IMR-90 (cell line): ENCODE results near the gene H6PD. TPM values are rescaled to one million over a fixed set of nuclear protein-coding genes. Genes with fewer than 3 reads are reported as not detected.

Experiments used
- ATAC-seq: fragments of 200-7000 bp; cut with Tn5 transposase; 2 replicates; pipeline ENCODE4 v1.9.1; 2020; ENCODE audit warnings: low read depth, mild to moderate bottlenecking, moderate library complexity
- BruUV-seq: library from RNA; stranded (reverse); fragments of 400-500 nt; replicated peaks from 2 replicates; lab custom pipeline; 2021; lab: Mats Ljungman, UMichigan
- CTCF ChIA-PET: fragments of 300-600 bp; formaldehyde crosslinking; extraction: SDS; loops from one replicate; lab custom pipeline; 2021; ENCODE audit warnings: antibody characterized with exemption; lab: Yijun Ruan, JAX
- POLR2A ChIA-PET: fragments of 300-600 bp; sonication (Branson Sonifier 250); formaldehyde crosslinking; loops from one replicate; lab custom pipeline; 2022; ENCODE audit warnings: antibody characterized with exemption; ENCODE audit not compliant: unreplicated experiment; lab: Charles Lee
- DNase-seq: peaks from one replicate; pipeline ENCODE4 v3.0.0; 2013
- H2AFZ ChIP-seq: replicated peaks from 2 replicates; pipeline ENCODE3; 2013; ENCODE audit warnings: low read length, mild to moderate bottlenecking; ENCODE audit not compliant: poor library complexity
- H2AK5ac ChIP-seq: 2 replicates; pipeline ENCODE4 v1.6.1; 2013; ENCODE audit warnings: low read depth, low read length, inconsistent platforms
- H2AK9ac ChIP-seq: replicated peaks from 2 replicates; pipeline ENCODE3; 2013; ENCODE audit warnings: mild to moderate bottlenecking, low read depth, low read length, moderate library complexity; ENCODE audit not compliant: poor library complexity
- H2BK120ac ChIP-seq: 2 replicates; pipeline ENCODE4 v1.6.1; 2013; ENCODE audit warnings: low read depth, low read length, inconsistent platforms
- H2BK15ac ChIP-seq: 3 replicates; pipeline ENCODE4 v1.6.1; 2013; ENCODE audit warnings: low read depth, low read length, inconsistent platforms
- H2BK20ac ChIP-seq: 2 replicates; pipeline ENCODE4 v1.6.1; 2013; ENCODE audit warnings: low read depth, mild to moderate bottlenecking, inconsistent platforms, low read length, moderate library complexity
- H2BK5ac ChIP-seq: 2 replicates; pipeline ENCODE4 v1.6.1; 2013; ENCODE audit warnings: mild to moderate bottlenecking, low read depth, low read length, inconsistent platforms; ENCODE audit not compliant: poor library complexity, severe bottlenecking
- H3K14ac ChIP-seq: replicated peaks from 2 replicates; pipeline ENCODE4 v1.6.1; 2013; ENCODE audit warnings: low read depth, low read length, inconsistent platforms
- H3K18ac ChIP-seq: 2 replicates; pipeline ENCODE4 v1.6.1; 2013; ENCODE audit warnings: low read depth, low read length, control low read depth
- H3K23ac ChIP-seq: 2 replicates; pipeline ENCODE4 v1.6.1; 2013; ENCODE audit warnings: low read depth, low read length, inconsistent platforms
- H3K27ac ChIP-seq: 2 replicates; pipeline ENCODE4 v1.5.1; 2013; ENCODE audit warnings: mild to moderate bottlenecking, control low read depth, low read length; ENCODE audit not compliant: insufficient read depth
- H3K27me3 ChIP-seq: 2 replicates; pipeline ENCODE4 v1.6.1; 2013; ENCODE audit warnings: low read length; ENCODE audit not compliant: control insufficient read depth, insufficient read depth
- H3K36me3 ChIP-seq: 2 replicates; pipeline ENCODE4 v1.6.1; 2013; ENCODE audit warnings: low read length, mixed read lengths; ENCODE audit not compliant: control insufficient read depth, insufficient read depth
- H3K4ac ChIP-seq: 2 replicates; pipeline ENCODE4 v1.6.1; 2013; ENCODE audit warnings: low read depth, low read length, inconsistent platforms
- H3K4me1 ChIP-seq: 2 replicates; pipeline ENCODE4 v1.6.1; 2013; ENCODE audit warnings: low read length, mixed read lengths; ENCODE audit not compliant: control insufficient read depth, insufficient read depth
- H3K4me2 ChIP-seq: 2 replicates; pipeline ENCODE4 v1.6.1; 2013; ENCODE audit warnings: low read depth, mild to moderate bottlenecking, control low read depth, low read length, moderate library complexity
- H3K4me3 ChIP-seq: 2 replicates; pipeline ENCODE4 v1.5.1; 2013; ENCODE audit warnings: low read depth, mild to moderate bottlenecking, control low read depth, low read length, moderate library complexity; ENCODE audit not compliant: insufficient read depth
- H3K56ac ChIP-seq: 2 replicates; pipeline ENCODE4 v1.6.1; 2013; ENCODE audit warnings: low read length, inconsistent platforms; ENCODE audit not compliant: insufficient read depth; ENCODE audit errors: extremely low read depth
- H3K79me1 ChIP-seq, 2 experiments: 2 replicates each; pipeline ENCODE4 v1.6.1; 2013; ENCODE audit warnings: low read length in 2 of 2, inconsistent platforms in 1 of 2, low read depth in 1 of 2
- H3K9ac ChIP-seq: 2 replicates; pipeline ENCODE4 v1.6.1; 2013; ENCODE audit warnings: low read depth, low read length, control low read depth
- H3K9me1 ChIP-seq: 2 replicates; pipeline ENCODE4 v1.6.1; 2013; ENCODE audit warnings: low read length, inconsistent platforms; ENCODE audit not compliant: insufficient read depth
- H3K9me3 ChIP-seq: 2 replicates; pipeline ENCODE4 v1.6.1; 2013; ENCODE audit warnings: low read length; ENCODE audit not compliant: control insufficient read depth, insufficient read depth
- H4K20me1 ChIP-seq: 2 replicates; pipeline ENCODE4 v1.6.1; 2013; ENCODE audit warnings: low read length, inconsistent platforms; ENCODE audit not compliant: insufficient read depth
- H4K5ac ChIP-seq: 2 replicates; pipeline ENCODE4 v1.6.1; 2013; ENCODE audit warnings: mild to moderate bottlenecking, low read depth, low read length, control low read depth
- H4K8ac ChIP-seq, 2 experiments: 2 replicates each; pipeline ENCODE4 v1.6.1; 2013; ENCODE audit warnings: low read depth in 2 of 2, low read length in 2 of 2, control low read depth in 1 of 2, inconsistent platforms in 1 of 2
- H4K91ac ChIP-seq: 2 replicates; pipeline ENCODE4 v1.6.1; 2013; ENCODE audit warnings: low read depth, low read length, inconsistent platforms; ENCODE audit not compliant: insufficient read depth
- CEBPB ChIP-seq: IDR thresholded peaks from 2 replicates; pipeline ENCODE4 v1.6.1; 2012; ENCODE audit warnings: low read depth, low read length, improper control_type of control experiment
- POLR2A ChIP-seq: IDR thresholded peaks from 2 replicates; pipeline ENCODE4 v1.6.1; 2012; ENCODE audit warnings: mild to moderate bottlenecking, low read depth, low read length
- WGBS, 2 experiments: methylation state at CpG; one replicate each; pipeline versions ENCODE4 v1.1.5 to v1.1.7; 2013; ENCODE audit warnings: missing lambda C conversion rate in 2 of 2; ENCODE audit not compliant: insufficient read length in 1 of 2; ENCODE audit errors: extremely low coverage in 2 of 2; 5-methylcytosine and 5-hydroxymethylcytosine counted together
- dilution Hi-C: fragments of 300-500 bp; cut with HindIII; formaldehyde crosslinking; loops from one replicate; pipeline ENCODE4 v1.14.3; 2018; ENCODE audit warnings: low sequenced_read_pairs; ENCODE audit not compliant: unreplicated experiment
- in situ Hi-C: fragments of 300-500 bp; cut with MboI; formaldehyde crosslinking; loops from 3 replicates; pipeline ENCODE4 v1.14.3; 2019; ENCODE audit warnings: low sequenced_read_pairs, inconsistent platforms, mixed read lengths
- intact Hi-C: fragments of 100-400 bp; cut with micrococcal nuclease; formaldehyde crosslinking; loops from 2 replicates; pipeline ENCODE4 v1.10.0; 2022
- polyA plus RNA-seq, 3 experiments: library from polyadenylated mRNA; depleted of rRNA; stranded (reverse); fragments of >200 nt; gene quantifications; 2 replicates each; pipeline ENCODE4 v1.2.3, GENCODE V29; 2012; ENCODE audit warnings: low replicate concordance in 1 of 3
- total RNA-seq: library from RNA; depleted of rRNA; stranded (reverse); fragments of >200 nt; gene quantifications from 2 replicates; pipeline ENCODE4 v1.2.3, GENCODE V29; 2012
- TF ChIP-seq, protein P1 (sequence below): conservative IDR thresholded peaks from 2 replicates; pipeline ENCODE4 v1.5.1; 2012; ENCODE audit warnings: mild to moderate bottlenecking, low read depth, low read length, improper control_type of control experiment

H6PD gene
- total and polyA plus RNA-seq, 2 of the 4 experiments (the other 2 are of a cell fraction), result 9.3 to 22.1 TPM

DNA sequence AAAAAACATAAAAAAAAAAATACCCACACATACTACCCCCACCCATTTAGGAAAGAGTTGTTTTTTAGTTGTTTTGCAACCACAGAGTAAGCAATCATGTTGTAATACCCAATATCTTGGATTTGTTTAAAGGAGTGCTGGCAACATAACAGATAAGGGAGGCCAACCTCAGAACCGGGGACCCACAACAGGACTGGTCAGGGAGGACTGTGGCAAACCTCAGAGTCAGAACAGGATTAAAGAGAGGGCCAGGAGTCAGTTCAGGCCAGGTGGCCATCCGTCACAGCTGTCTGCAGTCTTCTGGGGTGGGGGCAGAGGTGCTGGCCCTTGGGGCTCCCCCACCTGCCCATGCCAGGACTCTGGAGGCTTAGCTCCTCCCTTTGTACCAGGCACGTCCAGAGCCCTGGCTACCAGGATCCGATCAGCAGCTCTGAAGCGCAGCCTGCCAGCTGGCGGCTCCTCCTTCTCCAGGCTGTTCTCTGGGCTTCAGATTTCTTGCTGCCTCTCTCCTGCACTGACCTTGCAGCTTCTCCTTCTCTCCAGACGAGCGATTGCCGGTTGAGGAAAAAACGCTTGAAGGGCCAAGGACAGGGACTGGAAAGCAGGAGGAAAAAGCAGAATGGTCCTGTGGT lies 7.9 kb downstream of the H6PD start:
- no peak overlapping the region for H3K4me3 ChIP-seq
- H4K20me1 ChIP-seq, result no peaks in the 10 kb centered on the region
- no peak overlapping the region for H2BK120ac ChIP-seq
- no TSS peak for BruUV-seq
- H3K56ac ChIP-seq, result no peak overlapping the region
- no peak overlapping the region for H4K91ac ChIP-seq
- H3K4me1 ChIP-seq, result peaks cover 23% of the 10 kb centered on the region
- in situ Hi-C loops (no loop called here), intact Hi-C loops (no loop called here), dilution Hi-C loops (no loop called here)
- no peak overlapping the region for H3K18ac ChIP-seq
- 0 out of 2 replicates have a peak overlapping the region, but pooled peaks have one; percentile 36 for H2AK5ac ChIP-seq
- H3K4ac ChIP-seq, result peak overlapping the region; percentile 13; the same call in 1 of the 2 replicates
- no peak overlapping the region for H2AK9ac ChIP-seq
- no peak overlapping the region for H2BK5ac ChIP-seq
- no peak overlapping the region for H2BK15ac ChIP-seq
- CTCF ChIA-PET, result no interaction called here
- peaks cover 14 to 67% of the 10 kb centered on the region in 2 experiments for H3K79me1 ChIP-seq
- peaks cover 24% of the 10 kb centered on the region for H3K9me1 ChIP-seq
- no peaks in the 10 kb centered on the region for H3K27me3 ChIP-seq
- no peak overlapping the region for H3K27ac ChIP-seq
- no peaks in the 10 kb centered on the region for H3K9me3 ChIP-seq
- ATAC-seq, result peak; percentile 56
- 60% methylated on average over 3 of the region's 10 CpGs; no CpG with 5 or more reads in 1 of the 2 experiments for WGBS, 2 experiments
- no peak overlapping the region for H2BK20ac ChIP-seq
- no peak overlapping the region for H3K14ac ChIP-seq
- H4K5ac ChIP-seq, result no peak overlapping the region
- H3K4me2 ChIP-seq, result no peak overlapping the region; the same call in 1 of the 2 replicates
- DNase-seq, result no peak
- H4K8ac ChIP-seq, result no peak overlapping the region
- peaks cover 14% of the 10 kb centered on the region; the same call in 1 of the 2 replicates for H3K36me3 ChIP-seq
- TF ChIP-seq CEBPB (peak; percentile 21; the same call in 1 of the 2 replicates), POLR2A (no peak)
- TF ChIP-seq, protein P1, sequence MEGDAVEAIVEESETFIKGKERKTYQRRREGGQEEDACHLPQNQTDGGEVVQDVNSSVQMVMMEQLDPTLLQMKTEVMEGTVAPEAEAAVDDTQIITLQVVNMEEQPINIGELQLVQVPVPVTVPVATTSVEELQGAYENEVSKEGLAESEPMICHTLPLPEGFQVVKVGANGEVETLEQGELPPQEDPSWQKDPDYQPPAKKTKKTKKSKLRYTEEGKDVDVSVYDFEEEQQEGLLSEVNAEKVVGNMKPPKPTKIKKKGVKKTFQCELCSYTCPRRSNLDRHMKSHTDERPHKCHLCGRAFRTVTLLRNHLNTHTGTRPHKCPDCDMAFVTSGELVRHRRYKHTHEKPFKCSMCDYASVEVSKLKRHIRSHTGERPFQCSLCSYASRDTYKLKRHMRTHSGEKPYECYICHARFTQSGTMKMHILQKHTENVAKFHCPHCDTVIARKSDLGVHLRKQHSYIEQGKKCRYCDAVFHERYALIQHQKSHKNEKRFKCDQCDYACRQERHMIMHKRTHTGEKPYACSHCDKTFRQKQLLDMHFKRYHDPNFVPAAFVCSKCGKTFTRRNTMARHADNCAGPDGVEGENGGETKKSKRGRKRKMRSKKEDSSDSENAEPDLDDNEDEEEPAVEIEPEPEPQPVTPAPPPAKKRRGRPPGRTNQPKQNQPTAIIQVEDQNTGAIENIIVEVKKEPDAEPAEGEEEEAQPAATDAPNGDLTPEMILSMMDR, result no peak
- H2AFZ ChIP-seq, result no peak overlapping the region
- POLR2A ChIA-PET, result no interaction called here
- H3K23ac ChIP-seq, result no peak overlapping the region
- no peak overlapping the region for H3K9ac ChIP-seq
